ENCODE data around the gene ADM. TPM values are rescaled to one million over a fixed set of nuclear protein-coding genes. Genes with fewer than 3 reads are reported as not detected.

Gene ADM
- total RNA-seq, 1 experiment from 2014 or later: 263 TPM

DNA sequence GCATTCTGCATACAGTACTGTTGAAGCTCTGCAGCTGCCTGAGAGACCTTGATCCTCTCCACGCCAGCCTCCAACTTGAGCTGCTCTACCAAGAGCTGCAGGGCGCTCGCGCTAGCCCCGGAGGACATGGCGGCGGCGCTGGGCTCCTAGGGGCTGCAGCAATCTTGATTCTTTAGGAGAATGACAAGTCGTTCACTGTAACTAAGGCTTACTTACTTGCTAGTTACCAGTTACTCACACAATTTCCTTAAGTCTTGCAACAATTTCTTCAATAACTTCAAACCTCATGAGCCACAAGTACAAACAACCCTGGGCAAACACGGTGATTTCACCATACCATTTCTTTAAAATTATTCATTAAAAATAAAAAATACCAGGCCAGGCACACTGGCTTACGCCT is 32.7 kb upstream of the ADM start:
- POLR2A ChIA-PET: no interaction called here
- H3K4me3 ChIP-seq (ENCODE audit: low read depth in 2 of 2, low read length in 2 of 2): no peak overlapping the region
- ATAC-seq (no peak), DNase-seq (ENCODE audit: low read depth, low spot score) (no peak)
- H3K27me3 ChIP-seq (ENCODE audit: control insufficient read depth, insufficient read depth, low read length): no peaks in the 10 kb centered on the region
- CTCF ChIA-PET: no interaction called here
- intact Hi-C loops (cut with micrococcal nuclease; ENCODE audit: unreplicated experiment): no loop called here
- no TSS peak for BruUV-seq (replicated peaks)
- no peak for TF ChIP-seq SIN3A (IDR thresholded peaks at IDR 0.05; ENCODE audit: borderline replicate concordance, insufficient read depth, low read depth, low read length)
- TF ChIP-seq, protein P1, sequence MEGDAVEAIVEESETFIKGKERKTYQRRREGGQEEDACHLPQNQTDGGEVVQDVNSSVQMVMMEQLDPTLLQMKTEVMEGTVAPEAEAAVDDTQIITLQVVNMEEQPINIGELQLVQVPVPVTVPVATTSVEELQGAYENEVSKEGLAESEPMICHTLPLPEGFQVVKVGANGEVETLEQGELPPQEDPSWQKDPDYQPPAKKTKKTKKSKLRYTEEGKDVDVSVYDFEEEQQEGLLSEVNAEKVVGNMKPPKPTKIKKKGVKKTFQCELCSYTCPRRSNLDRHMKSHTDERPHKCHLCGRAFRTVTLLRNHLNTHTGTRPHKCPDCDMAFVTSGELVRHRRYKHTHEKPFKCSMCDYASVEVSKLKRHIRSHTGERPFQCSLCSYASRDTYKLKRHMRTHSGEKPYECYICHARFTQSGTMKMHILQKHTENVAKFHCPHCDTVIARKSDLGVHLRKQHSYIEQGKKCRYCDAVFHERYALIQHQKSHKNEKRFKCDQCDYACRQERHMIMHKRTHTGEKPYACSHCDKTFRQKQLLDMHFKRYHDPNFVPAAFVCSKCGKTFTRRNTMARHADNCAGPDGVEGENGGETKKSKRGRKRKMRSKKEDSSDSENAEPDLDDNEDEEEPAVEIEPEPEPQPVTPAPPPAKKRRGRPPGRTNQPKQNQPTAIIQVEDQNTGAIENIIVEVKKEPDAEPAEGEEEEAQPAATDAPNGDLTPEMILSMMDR (IDR thresholded peaks at IDR 0.05): no peak
- no peak for TF ChIP-seq POLR2AphosphoS5 (IDR thresholded peaks at IDR 0.05; ENCODE audit: low read depth, low read length)
- TF ChIP-seq TCF7L2 (IDR thresholded peaks at IDR 0.05; ENCODE audit: low read depth, low read length): no peak
- TF ChIP-seq, protein P2, sequence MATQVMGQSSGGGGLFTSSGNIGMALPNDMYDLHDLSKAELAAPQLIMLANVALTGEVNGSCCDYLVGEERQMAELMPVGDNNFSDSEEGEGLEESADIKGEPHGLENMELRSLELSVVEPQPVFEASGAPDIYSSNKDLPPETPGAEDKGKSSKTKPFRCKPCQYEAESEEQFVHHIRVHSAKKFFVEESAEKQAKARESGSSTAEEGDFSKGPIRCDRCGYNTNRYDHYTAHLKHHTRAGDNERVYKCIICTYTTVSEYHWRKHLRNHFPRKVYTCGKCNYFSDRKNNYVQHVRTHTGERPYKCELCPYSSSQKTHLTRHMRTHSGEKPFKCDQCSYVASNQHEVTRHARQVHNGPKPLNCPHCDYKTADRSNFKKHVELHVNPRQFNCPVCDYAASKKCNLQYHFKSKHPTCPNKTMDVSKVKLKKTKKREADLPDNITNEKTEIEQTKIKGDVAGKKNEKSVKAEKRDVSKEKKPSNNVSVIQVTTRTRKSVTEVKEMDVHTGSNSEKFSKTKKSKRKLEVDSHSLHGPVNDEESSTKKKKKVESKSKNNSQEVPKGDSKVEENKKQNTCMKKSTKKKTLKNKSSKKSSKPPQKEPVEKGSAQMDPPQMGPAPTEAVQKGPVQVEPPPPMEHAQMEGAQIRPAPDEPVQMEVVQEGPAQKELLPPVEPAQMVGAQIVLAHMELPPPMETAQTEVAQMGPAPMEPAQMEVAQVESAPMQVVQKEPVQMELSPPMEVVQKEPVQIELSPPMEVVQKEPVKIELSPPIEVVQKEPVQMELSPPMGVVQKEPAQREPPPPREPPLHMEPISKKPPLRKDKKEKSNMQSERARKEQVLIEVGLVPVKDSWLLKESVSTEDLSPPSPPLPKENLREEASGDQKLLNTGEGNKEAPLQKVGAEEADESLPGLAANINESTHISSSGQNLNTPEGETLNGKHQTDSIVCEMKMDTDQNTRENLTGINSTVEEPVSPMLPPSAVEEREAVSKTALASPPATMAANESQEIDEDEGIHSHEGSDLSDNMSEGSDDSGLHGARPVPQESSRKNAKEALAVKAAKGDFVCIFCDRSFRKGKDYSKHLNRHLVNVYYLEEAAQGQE (IDR thresholded peaks at IDR 0.05; ENCODE audit: insufficient read depth in 1 of 2, low read depth in 2 of 2, low read length in 1 of 2): no peak
- no peaks in the 10 kb centered on the region for H3K36me3 ChIP-seq (ENCODE audit: control insufficient read depth, insufficient read depth, low read length)
- in situ Hi-C loops (cut with HindIII; ENCODE audit: low pct_unique_long_range_greater_than_20kb, low sequenced_read_pairs): no loop called here
- H3K27ac ChIP-seq (ENCODE audit: low read length): no peak overlapping the region
- peaks cover 12% of the 10 kb centered on the region for H3K4me1 ChIP-seq (ENCODE audit: control insufficient read depth, insufficient read depth, low read length)
- no peaks in the 10 kb centered on the region for H3K9me3 ChIP-seq (ENCODE audit: control insufficient read depth, insufficient read depth, low read depth, low read length)

DNA sequence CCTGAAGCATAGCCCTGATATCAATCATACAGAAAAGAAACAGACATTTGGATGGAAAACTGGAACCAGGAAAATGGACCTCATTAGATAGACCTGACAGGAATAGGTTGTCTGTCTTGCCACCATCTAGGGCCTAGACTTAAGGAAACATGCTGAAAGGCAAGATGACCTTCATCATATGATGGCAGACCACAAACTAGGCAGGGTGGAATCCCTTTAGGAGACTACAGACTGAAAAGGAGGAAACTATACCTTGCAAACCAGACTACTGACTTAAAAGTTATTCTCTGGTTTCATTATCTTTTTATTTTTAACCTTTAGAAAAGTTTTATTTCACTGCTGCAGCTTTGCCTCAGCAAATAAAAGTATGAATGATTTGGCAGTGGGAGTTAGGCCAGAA is 31.1 kb upstream of the ADM start:
- ChIA-PET CTCF (no interaction called here), POLR2A (no interaction called here)
- Histone ChIP-seq H3K4me1 (ENCODE audit: control insufficient read depth, insufficient read depth, low read length) (peaks cover 12% of the 10 kb centered on the region), H3K36me3 (ENCODE audit: control insufficient read depth, insufficient read depth, low read length) (no peaks in the 10 kb centered on the region), H3K4me3 (ENCODE audit: low read depth in 2 of 2, low read length in 2 of 2) (no peak overlapping the region), H3K9me3 (ENCODE audit: control insufficient read depth, insufficient read depth, low read depth, low read length) (no peaks in the 10 kb centered on the region), H3K27me3 (ENCODE audit: control insufficient read depth, insufficient read depth, low read length) (no peaks in the 10 kb centered on the region), H3K27ac (ENCODE audit: low read length) (peak overlapping the region; percentile 12; the same call in 1 of the 2 replicates)
- BruUV-seq (replicated peaks): no TSS peak
- intact Hi-C loops (cut with micrococcal nuclease; ENCODE audit: unreplicated experiment) (no loop called here), in situ Hi-C loops (cut with HindIII; ENCODE audit: low pct_unique_long_range_greater_than_20kb, low sequenced_read_pairs) (no loop called here)
- no peak for ATAC-seq
- DNase-seq (ENCODE audit: low read depth, low spot score): no peak
- TF ChIP-seq POLR2AphosphoS5 (IDR thresholded peaks at IDR 0.05; ENCODE audit: low read depth, low read length) (no peak), SIN3A (IDR thresholded peaks at IDR 0.05; ENCODE audit: borderline replicate concordance, insufficient read depth, low read depth, low read length) (no peak), TCF7L2 (IDR thresholded peaks at IDR 0.05; ENCODE audit: low read depth, low read length) (no peak)
- TF ChIP-seq, protein P1 (IDR thresholded peaks at IDR 0.05): no peak
- TF ChIP-seq, protein P2 (IDR thresholded peaks at IDR 0.05; ENCODE audit: insufficient read depth in 1 of 2, low read depth in 2 of 2, low read length in 1 of 2): no peak

All from Panc1 (cell line).